Myocyte (in vitro differentiated cells): ENCODE results near the gene DFFB. TPM values are rescaled to one million over a fixed set of nuclear protein-coding genes. Genes with fewer than 3 reads are reported as not detected.
A peak's percentile ranks its signal among the peaks of the same experiment; 100 is the strongest.
"Not testable (repeated sequence)": the region's sequence is repeated elsewhere in the genome, so short reads cannot be mapped to it uniquely, and the experiment has no call there.

ENCODE experiments used
- DNase-seq: peaks from one replicate; pipeline ENCODE4 v3.0.0-alpha.2; 2012; ENCODE audit warnings: low read depth
- polyA plus RNA-seq: library from polyadenylated mRNA; unstranded; fragments of >200 nt; gene quantifications from one replicate; pipeline ENCODE4 v1.2.1, GENCODE V29; 2012; ENCODE audit warnings: missing spikeins
- total RNA-seq: library from RNA; depleted of rRNA; stranded (reverse); fragments of >200 nt; gene quantifications from 2 replicates; pipeline ENCODE4 v1.2.3, GENCODE V29; 2014

The DFFB gene, protein sequence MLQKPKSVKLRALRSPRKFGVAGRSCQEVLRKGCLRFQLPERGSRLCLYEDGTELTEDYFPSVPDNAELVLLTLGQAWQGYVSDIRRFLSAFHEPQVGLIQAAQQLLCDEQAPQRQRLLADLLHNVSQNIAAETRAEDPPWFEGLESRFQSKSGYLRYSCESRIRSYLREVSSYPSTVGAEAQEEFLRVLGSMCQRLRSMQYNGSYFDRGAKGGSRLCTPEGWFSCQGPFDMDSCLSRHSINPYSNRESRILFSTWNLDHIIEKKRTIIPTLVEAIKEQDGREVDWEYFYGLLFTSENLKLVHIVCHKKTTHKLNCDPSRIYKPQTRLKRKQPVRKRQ
- 3.0 and 3.7 TPM in 2 replicates for total RNA-seq
- 3.8 TPM for polyA plus RNA-seq

DNA sequence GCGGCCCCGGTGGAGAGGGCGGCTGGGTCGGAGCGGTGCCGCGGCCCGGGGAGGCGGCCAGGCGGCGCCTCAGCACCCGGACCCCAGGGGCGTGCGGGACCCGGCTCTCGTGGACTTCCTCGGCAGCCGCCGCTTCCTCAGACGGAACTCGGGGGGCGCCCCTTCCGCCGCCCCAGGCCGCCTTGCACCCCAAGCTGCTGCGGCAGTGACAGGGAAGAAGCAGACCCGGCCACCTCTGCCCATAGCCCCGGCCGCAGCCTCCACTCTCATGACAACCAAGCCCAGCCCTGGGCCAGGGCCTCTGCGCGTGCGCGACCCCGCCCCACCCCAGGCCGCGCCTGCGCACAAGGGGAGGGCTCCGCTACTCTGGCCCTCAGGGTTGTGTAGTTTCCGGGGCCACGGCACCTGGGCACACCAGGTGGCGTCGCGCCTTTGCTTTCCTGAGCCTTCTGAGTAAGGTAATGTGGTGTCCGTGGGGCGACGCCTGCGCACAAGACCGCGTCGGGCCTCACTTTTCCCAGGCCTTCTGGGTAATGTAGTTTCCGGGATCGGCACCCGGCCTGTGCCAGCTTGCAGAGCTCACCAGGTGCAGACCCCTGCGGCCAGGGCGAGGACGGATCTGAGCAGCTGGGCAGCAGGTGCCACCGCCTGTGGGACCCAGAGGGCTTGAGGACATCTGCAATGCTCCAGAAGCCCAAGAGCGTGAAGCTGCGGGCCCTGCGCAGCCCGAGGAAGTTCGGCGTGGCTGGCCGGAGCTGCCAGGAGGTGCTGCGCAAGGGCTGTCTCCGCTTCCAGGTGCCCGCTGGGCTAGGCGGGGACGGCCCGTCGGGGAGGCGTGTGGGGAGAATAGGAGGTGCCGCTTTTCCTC, at the start of gene DFFB, which contains the start of gene CEP104:
Gene DFFB, plus strand, starts transcription at position 554 of the 868 bp plus-strand sequence. Its CDS starts 128 bp downstream, at position 682.
Gene CEP104, minus strand, starts transcription at position 289 of the 868 bp plus-strand sequence. CDS start 4,804 bp downstream, outside the sequence.
- peak; percentile 94 for DNase-seq

DNA sequence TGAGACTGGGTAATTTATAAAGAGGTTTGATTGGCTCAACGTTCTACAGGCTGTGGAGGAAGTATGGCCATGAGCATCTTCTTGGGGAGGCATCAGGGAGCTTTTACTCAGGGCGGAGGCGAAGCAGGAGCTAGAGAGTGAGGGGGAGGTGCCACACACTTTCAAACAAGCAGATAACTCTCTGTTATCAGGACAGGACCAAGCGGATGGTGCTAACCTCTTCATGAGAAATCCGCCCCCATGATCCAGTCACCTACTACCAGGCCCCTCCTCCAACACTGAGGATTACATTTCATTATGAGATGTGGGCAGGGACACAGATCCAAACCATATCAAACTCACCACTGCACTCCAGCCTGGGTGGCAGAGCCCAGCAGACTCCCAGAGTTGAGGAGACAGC, 49.5 kb upstream of the DFFB start:
- no peak for DNase-seq

DNA sequence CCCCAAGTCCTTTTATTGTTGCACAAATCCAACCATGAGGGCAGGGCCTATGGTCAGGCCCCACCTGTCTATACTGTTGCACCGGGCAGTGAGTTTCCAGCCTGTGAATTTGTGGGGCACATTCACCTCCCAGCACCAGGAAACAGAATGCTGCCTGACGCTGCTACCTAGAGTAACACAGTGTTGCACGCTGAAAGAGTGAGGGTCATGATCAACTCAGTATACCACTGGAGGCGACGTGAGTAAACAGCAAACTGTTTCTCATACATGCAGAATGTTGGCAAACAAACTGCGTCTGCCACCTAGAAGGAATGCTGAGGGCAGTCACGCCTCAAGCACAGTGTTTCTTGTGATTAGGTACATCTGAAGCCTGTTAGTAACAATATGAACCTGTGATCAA, 47.6 kb upstream of the DFFB start:
- DNase-seq, result no peak

DNA sequence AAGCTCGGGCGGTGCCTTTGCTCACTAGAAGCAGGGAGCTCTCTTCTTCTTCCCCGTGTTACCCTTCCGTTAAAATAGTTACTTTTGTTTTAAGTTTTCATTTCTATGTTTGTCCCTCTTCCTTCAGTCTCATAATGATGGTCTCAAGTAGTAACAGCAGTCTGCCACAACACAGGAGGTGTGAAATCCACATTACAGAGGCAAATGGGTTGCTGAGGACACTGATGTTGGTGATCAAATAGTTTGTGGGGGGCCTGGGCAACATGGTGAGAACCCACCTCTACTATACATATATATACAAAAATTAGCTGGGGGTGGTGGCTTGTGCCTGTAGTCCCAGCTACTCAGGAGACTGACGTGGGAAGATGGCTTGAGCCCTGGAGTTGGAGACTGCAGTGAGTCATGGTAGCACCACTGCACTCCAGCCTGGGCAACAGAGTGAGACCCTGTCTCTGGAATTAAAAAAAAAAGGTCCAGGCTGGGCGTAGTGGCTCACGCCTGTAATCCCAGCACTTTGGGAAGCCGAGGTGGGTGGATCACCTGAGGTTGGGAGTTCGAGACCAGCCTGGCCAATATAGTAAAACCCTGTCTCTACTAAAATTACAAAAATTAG, 47.0 kb upstream of the DFFB start:
- not testable (repeated sequence) for DNase-seq

- no peak for DNase-seq
Observed at GRCh38 chr1:3811595-3811911, 45.7 kb upstream of the DFFB start.

- DNase-seq, result no peak
Observed at GRCh38 chr1:3814065-3814464, 43.2 kb upstream of the DFFB start.

DNA sequence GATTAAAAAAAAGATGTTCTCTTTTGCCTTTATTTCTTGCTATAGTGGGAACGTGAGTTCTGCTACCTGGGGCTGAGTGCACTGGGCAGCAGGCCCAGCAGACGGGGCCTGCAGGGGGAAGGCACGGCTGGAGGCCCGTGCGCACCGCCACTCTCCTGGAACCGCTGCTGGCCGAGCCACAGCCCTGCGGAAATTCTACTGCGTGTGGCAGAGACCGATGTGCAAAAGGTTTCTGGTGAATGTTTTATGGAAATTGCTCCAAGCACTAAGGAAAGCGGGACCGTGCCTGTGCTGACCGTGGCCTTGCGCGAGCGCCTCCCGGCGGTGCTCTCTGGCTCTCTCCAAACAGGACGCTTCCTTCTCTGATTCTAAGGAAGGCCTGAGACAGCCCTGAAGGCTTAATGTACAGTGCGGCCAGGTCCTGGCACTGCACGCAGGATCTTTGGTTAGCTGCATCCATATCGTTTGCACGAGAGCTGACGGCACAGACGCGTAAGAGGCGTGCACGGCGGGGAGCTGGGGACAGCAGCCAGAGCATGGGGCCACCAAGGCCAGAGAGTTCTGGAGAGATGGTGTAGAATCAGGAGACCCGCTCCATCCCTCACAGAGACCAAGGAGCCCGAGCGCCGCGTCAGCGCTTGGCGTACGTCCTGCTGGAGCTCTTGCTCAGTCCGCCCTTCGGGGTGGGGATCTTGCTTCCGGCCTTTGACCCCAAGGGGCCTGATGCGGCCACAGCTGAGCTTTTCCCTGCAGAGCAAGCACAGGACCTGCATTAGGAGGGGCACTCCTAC, 42.3 kb upstream of the DFFB start:
- no peak for DNase-seq

GRCh38 chr1:3816331-3817137, 40.7 kb upstream of the DFFB start:
- no peak for DNase-seq

- DNase-seq, result no peak
Observed at GRCh38 chr1:3817138-3817740, 40.0 kb upstream of the DFFB start.

GRCh38 chr1:3817821-3818597, 39.3 kb upstream of the DFFB start:
- no peak for DNase-seq

GRCh38 chr1:3819771-3820200, 37.5 kb upstream of the DFFB start:
- DNase-seq, result no peak

- no peak for DNase-seq
Observed at GRCh38 chr1:3820316-3820715, 37.0 kb upstream of the DFFB start.

- no peak for DNase-seq
Observed at GRCh38 chr1:3821004-3821403, 36.3 kb upstream of the DFFB start.

- DNase-seq, result no peak
Observed at GRCh38 chr1:3821447-3821846, 35.8 kb upstream of the DFFB start.

DNA sequence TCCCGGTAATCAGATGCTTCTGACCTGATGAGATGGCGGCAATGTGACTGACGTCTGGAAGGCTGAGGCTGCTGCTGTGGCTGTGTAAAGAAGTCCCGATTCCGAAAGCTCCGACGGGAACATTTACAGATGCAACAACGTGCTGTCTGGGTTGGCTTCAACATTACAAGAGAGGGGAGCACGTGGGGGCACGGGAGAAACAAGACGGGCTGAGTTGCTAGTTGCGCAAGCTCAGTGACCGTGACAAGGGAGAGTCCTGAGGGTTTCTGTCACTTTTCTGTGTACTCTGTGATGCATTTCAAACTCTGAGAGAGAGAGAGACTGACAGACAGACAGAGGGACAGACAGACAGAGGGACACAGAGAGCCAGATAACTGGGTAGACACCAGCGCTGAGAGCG, 35.4 kb upstream of the DFFB start:
- DNase-seq, result no peak

DNA sequence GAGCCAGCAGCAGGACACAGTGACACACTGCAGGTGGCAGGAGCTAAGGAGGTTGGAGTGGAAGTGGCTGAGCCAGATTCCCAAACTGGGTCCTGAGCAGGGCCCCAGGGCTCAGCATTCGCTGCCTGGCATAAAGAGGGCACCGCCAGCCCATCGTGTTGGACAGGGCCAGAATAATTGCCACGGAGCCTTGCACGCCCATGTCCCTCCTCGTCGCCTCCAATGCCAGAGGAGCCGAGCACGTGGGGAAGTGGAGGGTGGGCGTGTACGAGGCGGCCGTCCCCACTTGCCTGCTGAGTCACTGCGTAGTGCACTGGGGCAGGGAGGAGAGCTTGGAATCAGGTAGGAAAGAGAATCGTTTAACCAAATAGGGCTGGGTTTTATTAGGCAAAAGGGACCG, 34.9 kb upstream of the DFFB start:
- no peak for DNase-seq

GRCh38 chr1:3824650-3825049, 32.6 kb upstream of the DFFB start:
- no peak for DNase-seq

- DNase-seq, result no peak
Observed at GRCh38 chr1:3825356-3825755, 31.9 kb upstream of the DFFB start.

GRCh38 chr1:3827813-3828307, 29.4 kb upstream of the DFFB start:
- DNase-seq, result no peak
